Thoracic aorta (tissue), 2 donors: ENCODE data around the gene RIMKLB. TPM values are rescaled to one million over a fixed set of nuclear protein-coding genes. Genes with fewer than 3 reads are reported as not detected.
"Not testable (repeated sequence)": the region's sequence is repeated elsewhere in the genome, so short reads cannot be mapped to it uniquely, and the experiment has no call there.

ENCODE experiments used
- ATAC-seq: fragments of 150-250 bp; one replicate; pipeline ENCODE4 v1.8.0; 2017; ENCODE audit warnings: low read depth; ENCODE audit not compliant: insufficient number of reproducible peaks, low FRiP score
- DNase-seq: peaks from one replicate; pipeline ENCODE4 v3.0.0-alpha.2; 2020; ENCODE audit warnings: low spot score
- H3K27ac ChIP-seq, 2 donors: fragments of 200-600 bp; sonication (generic); 1 replicate in 1 of 2; 2 replicates in 1 of 2; pipeline ENCODE4 v1.5.1; 2016; ENCODE audit warnings: mild to moderate bottlenecking in 2 of 2, moderate library complexity in 2 of 2
- H3K27me3 ChIP-seq: fragments of 200-600 bp; sonication (generic); replicated peaks from 2 replicates; pipeline ENCODE4 v1.6.0; 2016; ENCODE audit warnings: mild to moderate bottlenecking; ENCODE audit not compliant: insufficient read depth
- H3K36me3 ChIP-seq: fragments of 200-600 bp; sonication (generic); one replicate; pipeline ENCODE4 v1.5.1; 2016
- H3K4me1 ChIP-seq, 2 donors: fragments of 200-600 bp; sonication (generic); 1 replicate in 1 of 2; 2 replicates in 1 of 2; pipeline versions ENCODE4 v1.5.1 to v1.6.0; 2016; ENCODE audit warnings: low read depth in 2 of 2, mild to moderate bottlenecking in 1 of 2; ENCODE audit not compliant: control insufficient read depth in 1 of 2
- H3K4me3 ChIP-seq: fragments of 200-600 bp; sonication (generic); 2 replicates; pipeline ENCODE4 v1.5.1; 2016; ENCODE audit warnings: mild to moderate bottlenecking
- H3K9me3 ChIP-seq: fragments of 200-600 bp; sonication (generic); 2 replicates; pipeline ENCODE4 v1.5.1; 2016
- CTCF ChIP-seq: fragments of 200-600 bp; sonication (generic); IDR thresholded peaks from one replicate; pipeline ENCODE4 v1.5.1; 2019; ENCODE audit warnings: antibody characterized with exemption
- total RNA-seq, 2 donors: library from RNA; depleted of rRNA; stranded (reverse); fragments of >200 nt; gene quantifications; one replicate each; pipeline versions ENCODE4 v1.1.0 to v1.2.3, GENCODE V29; 2016

The RIMKLB gene
- total RNA-seq, 2 donors from 2014 or later: 87.6 to 159 TPM

- Histone ChIP-seq H3K27me3 (no peaks in the 10 kb centered on the region), H3K27ac (peak overlapping the region in 1 of 2 donors; percentile 37), H3K4me1 (peaks cover 24 to 46% of the 10 kb centered on the region in 2 donors), H3K9me3 (no peaks in the 10 kb centered on the region), H3K36me3 (no peaks in the 10 kb centered on the region), H3K4me3 (no peak overlapping the region)
- DNase-seq (no peak), ATAC-seq (no peak)
- TF ChIP-seq CTCF: no peak
Observed at GRCh38 chr12:8746046-8746445, 48.3 kb downstream of the RIMKLB start.

GRCh38 chr12:8760076-8760475, 62.3 kb downstream of the RIMKLB start:
- not testable (repeated sequence) for H3K27me3 ChIP-seq, H3K27ac ChIP-seq, H3K9me3 ChIP-seq, H3K36me3 ChIP-seq, DNase-seq, ATAC-seq, H3K4me3 ChIP-seq
- peaks cover 0 to 17% of the 10 kb centered on the region in 2 donors for H3K4me1 ChIP-seq

DNA sequence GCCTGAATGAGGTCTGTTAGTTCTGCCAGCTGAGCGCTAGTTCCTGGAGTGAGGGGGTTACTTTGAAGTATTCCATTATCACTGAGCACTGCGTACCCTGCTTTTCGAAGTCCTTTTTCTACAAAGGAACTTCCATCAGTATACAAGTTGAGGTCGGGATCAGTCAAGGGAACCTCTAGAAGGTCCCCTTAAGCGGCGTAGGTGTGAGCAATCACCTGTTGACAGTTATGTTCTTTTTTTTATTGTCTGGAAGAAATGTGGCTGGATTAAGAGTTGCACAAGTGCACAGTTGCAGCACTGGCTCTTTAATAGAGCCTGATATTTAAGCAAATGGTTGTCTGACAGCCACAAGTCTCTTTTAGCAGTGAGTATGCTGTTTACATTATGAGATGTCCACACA, 64.9 kb downstream of the RIMKLB start:
- H3K27ac ChIP-seq, H3K36me3 ChIP-seq, DNase-seq, H3K27me3 ChIP-seq, ATAC-seq, H3K9me3 ChIP-seq, H3K4me3 ChIP-seq: not testable (repeated sequence)
- H3K4me1 ChIP-seq: peaks cover 0 to 18% of the 10 kb centered on the region in 2 donors

GRCh38 chr12:8766121-8766520, 68.3 kb downstream of the RIMKLB start:
- not testable (repeated sequence) for H3K9me3 ChIP-seq, DNase-seq, H3K27ac ChIP-seq, H3K36me3 ChIP-seq, H3K4me3 ChIP-seq, H3K27me3 ChIP-seq, ATAC-seq
- H3K4me1 ChIP-seq: peaks cover 6 to 49% of the 10 kb centered on the region in 2 donors

GRCh38 chr12:8770499-8770898, 72.7 kb downstream of the RIMKLB start:
- ATAC-seq (no peak), DNase-seq (no peak)
- H3K9me3 ChIP-seq: no peaks in the 10 kb centered on the region
- H3K27ac ChIP-seq: peak overlapping the region in 1 of 2 donors; percentile 42
- no peak for TF ChIP-seq CTCF
- no peaks in the 10 kb centered on the region for H3K27me3 ChIP-seq
- peaks cover 7% of the 10 kb centered on the region for H3K36me3 ChIP-seq
- peaks cover 6 to 52% of the 10 kb centered on the region in 2 donors for H3K4me1 ChIP-seq
- H3K4me3 ChIP-seq: no peak overlapping the region

- Histone ChIP-seq H3K36me3 (peaks cover 7% of the 10 kb centered on the region), H3K27ac (peak overlapping the region; percentile 8 to 42), H3K4me3 (no peak overlapping the region), H3K9me3 (no peaks in the 10 kb centered on the region), H3K4me1 (peaks cover 6 to 52% of the 10 kb centered on the region in 2 donors), H3K27me3 (no peaks in the 10 kb centered on the region)
- DNase-seq (no peak), ATAC-seq (no peak)
- TF ChIP-seq CTCF: no peak
Observed at GRCh38 chr12:8771072-8771471, 73.3 kb downstream of the RIMKLB start.

GRCh38 chr12:8773461-8773860, 75.7 kb downstream of the RIMKLB start:
- ATAC-seq: no peak

More at GRCh38 chr12:8773461-8773860, 75.7 kb downstream of the RIMKLB start:
- peak overlapping the region; percentile 40 to 46 for H3K27ac ChIP-seq
- no peak for TF ChIP-seq CTCF
- H3K27me3 ChIP-seq: no peaks in the 10 kb centered on the region
- no peaks in the 10 kb centered on the region for H3K36me3 ChIP-seq
- no peak overlapping the region for H3K4me3 ChIP-seq
- no peaks in the 10 kb centered on the region for H3K9me3 ChIP-seq
- H3K4me1 ChIP-seq: peaks cover 12 to 66% of the 10 kb centered on the region in 2 donors
- DNase-seq: no peak
